ENCODE results near the gene EPN2.

The EPN2 gene

GRCh38 chr17:19290066-19290705, 53.0 kb downstream of the EPN2 start:
- no peaks in the 10 kb centered on the region for H3K9me3 ChIP-seq (ENCODE audit: control insufficient read depth, low read length)
- H3K9ac ChIP-seq = no peak overlapping the region
- TF ChIP-seq, protein P1, sequence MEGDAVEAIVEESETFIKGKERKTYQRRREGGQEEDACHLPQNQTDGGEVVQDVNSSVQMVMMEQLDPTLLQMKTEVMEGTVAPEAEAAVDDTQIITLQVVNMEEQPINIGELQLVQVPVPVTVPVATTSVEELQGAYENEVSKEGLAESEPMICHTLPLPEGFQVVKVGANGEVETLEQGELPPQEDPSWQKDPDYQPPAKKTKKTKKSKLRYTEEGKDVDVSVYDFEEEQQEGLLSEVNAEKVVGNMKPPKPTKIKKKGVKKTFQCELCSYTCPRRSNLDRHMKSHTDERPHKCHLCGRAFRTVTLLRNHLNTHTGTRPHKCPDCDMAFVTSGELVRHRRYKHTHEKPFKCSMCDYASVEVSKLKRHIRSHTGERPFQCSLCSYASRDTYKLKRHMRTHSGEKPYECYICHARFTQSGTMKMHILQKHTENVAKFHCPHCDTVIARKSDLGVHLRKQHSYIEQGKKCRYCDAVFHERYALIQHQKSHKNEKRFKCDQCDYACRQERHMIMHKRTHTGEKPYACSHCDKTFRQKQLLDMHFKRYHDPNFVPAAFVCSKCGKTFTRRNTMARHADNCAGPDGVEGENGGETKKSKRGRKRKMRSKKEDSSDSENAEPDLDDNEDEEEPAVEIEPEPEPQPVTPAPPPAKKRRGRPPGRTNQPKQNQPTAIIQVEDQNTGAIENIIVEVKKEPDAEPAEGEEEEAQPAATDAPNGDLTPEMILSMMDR (IDR thresholded peaks at IDR 0.05) = no peak
- H2AFZ ChIP-seq = no peak overlapping the region
- H3K27me3 ChIP-seq (ENCODE audit: control insufficient read depth, insufficient read depth, low read length) = no peaks in the 10 kb centered on the region
- H3K79me2 ChIP-seq = peaks cover 19% of the 10 kb centered on the region
- no peak overlapping the region for H3K27ac ChIP-seq
- H3K4me2 ChIP-seq (ENCODE audit: low read length) = no peak overlapping the region
- H3K36me3 ChIP-seq (ENCODE audit: control insufficient read depth, insufficient read depth, low read length) = no peaks in the 10 kb centered on the region
- no peak overlapping the region for H3K4me3 ChIP-seq (ENCODE audit: low read depth, low read length)
- peaks cover 52% of the 10 kb centered on the region for H3K4me1 ChIP-seq

- H3K9ac ChIP-seq = no peak overlapping the region
- no peaks in the 10 kb centered on the region for H3K9me3 ChIP-seq (ENCODE audit: control insufficient read depth, low read length)
- H3K4me1 ChIP-seq = peaks cover 57% of the 10 kb centered on the region
- TF ChIP-seq, protein P1 (IDR thresholded peaks at IDR 0.05) = no peak
- H3K27ac ChIP-seq = peak overlapping the region; percentile 56
- peak overlapping the region; percentile 11 for H2AFZ ChIP-seq
- H3K27me3 ChIP-seq (ENCODE audit: control insufficient read depth, insufficient read depth, low read length) = no peaks in the 10 kb centered on the region
- H3K4me2 ChIP-seq (ENCODE audit: low read length) = no peak overlapping the region
- peaks cover 17% of the 10 kb centered on the region for H3K79me2 ChIP-seq
- H3K36me3 ChIP-seq (ENCODE audit: control insufficient read depth, insufficient read depth, low read length) = no peaks in the 10 kb centered on the region
- H3K4me3 ChIP-seq (ENCODE audit: low read depth, low read length) = no peak overlapping the region
Observed at GRCh38 chr17:19291646-19292376, 54.6 kb downstream of the EPN2 start.

DNA sequence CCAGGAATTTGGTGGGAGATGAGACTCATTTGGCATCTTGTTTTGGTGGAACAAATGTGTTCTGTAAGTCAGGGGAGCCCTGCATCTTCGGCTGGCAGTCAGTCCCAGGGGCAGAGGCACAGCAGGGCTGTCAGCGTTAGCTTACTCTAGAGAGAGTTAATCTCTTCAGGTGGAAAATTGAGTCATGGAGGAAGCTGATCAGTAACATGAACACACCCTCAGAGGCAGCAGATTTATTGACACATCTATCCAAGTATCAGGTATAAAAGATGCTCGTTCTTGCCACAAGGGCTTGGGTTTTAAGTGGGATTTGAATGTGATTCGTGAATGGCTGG, 55.2 kb downstream of the EPN2 start:
- no peak overlapping the region for H3K4me3 ChIP-seq (ENCODE audit: low read depth, low read length)
- no peak overlapping the region for H3K9ac ChIP-seq
- TF ChIP-seq, protein P1 (IDR thresholded peaks at IDR 0.05) = no peak
- no peaks in the 10 kb centered on the region for H3K9me3 ChIP-seq (ENCODE audit: control insufficient read depth, low read length)
- peak overlapping the region; percentile 56 for H3K27ac ChIP-seq
- H3K4me1 ChIP-seq = peaks cover 57% of the 10 kb centered on the region
- no peaks in the 10 kb centered on the region for H3K27me3 ChIP-seq (ENCODE audit: control insufficient read depth, insufficient read depth, low read length)
- peak overlapping the region; percentile 11 for H2AFZ ChIP-seq
- no peaks in the 10 kb centered on the region for H3K36me3 ChIP-seq (ENCODE audit: control insufficient read depth, insufficient read depth, low read length)
- peaks cover 15% of the 10 kb centered on the region for H3K79me2 ChIP-seq
- H3K4me2 ChIP-seq (ENCODE audit: low read length) = no peak overlapping the region

- TF ChIP-seq, protein P1 (IDR thresholded peaks at IDR 0.05) = no peak
- no peak overlapping the region for H2AFZ ChIP-seq
- H3K9me3 ChIP-seq (ENCODE audit: control insufficient read depth, low read length) = no peaks in the 10 kb centered on the region
- peaks cover 51% of the 10 kb centered on the region for H3K4me1 ChIP-seq
- H3K4me2 ChIP-seq (ENCODE audit: low read length) = no peak overlapping the region
- H3K27me3 ChIP-seq (ENCODE audit: control insufficient read depth, insufficient read depth, low read length) = no peaks in the 10 kb centered on the region
- no peak overlapping the region for H3K9ac ChIP-seq
- H3K4me3 ChIP-seq (ENCODE audit: low read depth, low read length) = no peak overlapping the region
- peaks cover 9% of the 10 kb centered on the region for H3K79me2 ChIP-seq
- peak overlapping the region; percentile 34 for H3K27ac ChIP-seq
- no peaks in the 10 kb centered on the region for H3K36me3 ChIP-seq (ENCODE audit: control insufficient read depth, insufficient read depth, low read length)
Observed at GRCh38 chr17:19294443-19294842, 57.3 kb downstream of the EPN2 start.

Data from parathyroid adenoma (tissue), 2 donors.